ENCODE results near the gene TNIK.
A peak's percentile ranks its signal among the peaks of the same experiment; 100 is the strongest.

TNIK gene

DNA sequence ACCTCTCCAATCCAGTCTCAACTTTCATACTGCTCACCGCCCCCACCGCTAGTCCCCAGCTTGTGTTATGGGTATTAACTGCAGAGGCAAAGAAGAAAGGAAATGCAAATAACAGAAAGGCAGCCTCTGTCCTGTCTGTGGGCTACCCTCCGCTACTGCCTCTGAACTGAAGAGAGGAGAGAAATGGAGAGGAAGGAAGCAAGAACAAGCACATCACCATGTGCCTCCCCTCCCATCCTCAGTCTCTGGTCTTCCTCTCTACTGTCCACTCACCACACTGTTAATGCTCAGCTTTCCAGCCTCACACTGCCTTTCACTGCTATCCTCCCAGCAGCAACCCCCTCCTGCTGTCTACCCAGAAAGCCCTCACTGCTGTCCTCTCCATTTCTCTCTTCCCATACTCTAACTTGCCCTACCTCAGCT is 294.7 kb downstream of the TNIK start:
- Histone ChIP-seq H3K36me3 (no peaks in the 10 kb centered on the region), H3K27me3 (no peaks in the 10 kb centered on the region), H3K4me1 (peaks cover 5% of the 10 kb centered on the region; the same call in 1 of the 2 replicates), H3K9me3 (no peaks in the 10 kb centered on the region), H3K4me3 (ENCODE audit: low read depth, low read length) (no peak overlapping the region)
- TF ChIP-seq, protein P1, sequence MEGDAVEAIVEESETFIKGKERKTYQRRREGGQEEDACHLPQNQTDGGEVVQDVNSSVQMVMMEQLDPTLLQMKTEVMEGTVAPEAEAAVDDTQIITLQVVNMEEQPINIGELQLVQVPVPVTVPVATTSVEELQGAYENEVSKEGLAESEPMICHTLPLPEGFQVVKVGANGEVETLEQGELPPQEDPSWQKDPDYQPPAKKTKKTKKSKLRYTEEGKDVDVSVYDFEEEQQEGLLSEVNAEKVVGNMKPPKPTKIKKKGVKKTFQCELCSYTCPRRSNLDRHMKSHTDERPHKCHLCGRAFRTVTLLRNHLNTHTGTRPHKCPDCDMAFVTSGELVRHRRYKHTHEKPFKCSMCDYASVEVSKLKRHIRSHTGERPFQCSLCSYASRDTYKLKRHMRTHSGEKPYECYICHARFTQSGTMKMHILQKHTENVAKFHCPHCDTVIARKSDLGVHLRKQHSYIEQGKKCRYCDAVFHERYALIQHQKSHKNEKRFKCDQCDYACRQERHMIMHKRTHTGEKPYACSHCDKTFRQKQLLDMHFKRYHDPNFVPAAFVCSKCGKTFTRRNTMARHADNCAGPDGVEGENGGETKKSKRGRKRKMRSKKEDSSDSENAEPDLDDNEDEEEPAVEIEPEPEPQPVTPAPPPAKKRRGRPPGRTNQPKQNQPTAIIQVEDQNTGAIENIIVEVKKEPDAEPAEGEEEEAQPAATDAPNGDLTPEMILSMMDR (IDR thresholded peaks at IDR 0.05; ENCODE audit: low read depth, low read length): no peak
- DNase-seq: no peak

DNA sequence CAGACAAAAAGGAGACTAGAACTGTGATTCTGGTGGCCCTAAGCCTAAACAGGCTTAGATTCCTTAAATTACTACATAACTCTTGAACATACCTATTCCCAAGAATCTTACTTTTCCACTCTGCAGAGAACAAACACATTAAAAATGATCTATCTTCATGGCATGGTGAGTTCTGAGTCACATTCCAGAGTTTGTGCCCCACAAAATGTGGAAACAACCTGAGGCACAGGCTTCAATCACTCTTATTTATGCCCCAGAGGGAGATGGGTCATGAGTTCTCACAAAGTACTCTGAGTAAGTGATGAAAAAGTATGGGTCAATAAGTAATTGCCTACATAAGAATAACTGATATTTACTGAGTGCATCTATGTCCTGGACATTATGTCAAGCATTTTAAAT is 296.1 kb downstream of the TNIK start:
- no peak for DNase-seq
- Histone ChIP-seq H3K4me1 (no peaks in the 10 kb centered on the region), H3K4me3 (ENCODE audit: low read depth, low read length) (no peak overlapping the region), H3K9me3 (no peaks in the 10 kb centered on the region), H3K27me3 (no peaks in the 10 kb centered on the region), H3K36me3 (no peaks in the 10 kb centered on the region)
- TF ChIP-seq, protein P1 (IDR thresholded peaks at IDR 0.05; ENCODE audit: low read depth, low read length): no peak

DNA sequence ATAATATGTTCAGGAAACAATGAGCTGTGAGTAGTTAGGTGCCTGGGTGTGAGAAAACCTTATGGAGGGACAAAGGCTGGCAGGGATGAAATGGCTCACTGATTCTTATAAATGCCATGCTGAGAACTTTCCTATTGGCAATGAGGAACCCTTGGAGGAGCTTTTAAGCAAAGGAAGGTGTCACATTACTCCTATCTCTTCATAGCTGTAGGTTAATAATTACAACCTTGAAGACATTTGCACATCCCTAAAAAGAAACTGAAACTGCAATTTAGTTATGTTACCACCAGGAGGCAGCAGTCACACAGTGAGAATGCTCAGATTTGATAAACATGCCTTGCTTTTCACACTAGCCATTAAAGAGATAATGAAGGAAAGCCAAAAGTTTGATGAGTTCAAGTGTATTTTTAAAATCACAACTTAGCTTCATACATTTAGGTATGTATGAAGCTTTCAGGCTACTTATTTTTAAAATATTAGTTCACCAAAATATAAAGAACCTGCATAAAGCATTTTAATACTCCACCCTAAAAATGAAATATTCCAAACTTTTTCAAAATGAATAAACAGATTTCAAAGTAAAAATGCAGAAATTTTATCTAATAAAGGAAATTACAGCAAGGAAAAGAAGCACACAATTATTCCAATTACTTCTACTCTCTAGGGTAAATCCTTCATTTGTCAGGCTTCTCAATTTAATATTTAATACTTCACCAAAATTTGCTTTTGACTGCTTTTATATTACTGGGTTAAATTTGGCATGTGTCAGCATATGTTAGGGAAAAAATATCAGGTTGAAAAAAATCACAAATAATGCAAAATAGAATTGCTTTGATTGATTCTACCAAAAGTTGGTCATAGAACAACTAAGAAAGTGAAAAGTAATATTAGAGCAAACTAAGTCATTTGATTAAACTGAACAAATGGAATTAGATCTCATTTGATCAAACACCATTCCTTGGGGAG is 296.8 kb downstream of the TNIK start:
- no peak for DNase-seq
- Histone ChIP-seq H3K36me3 (no peaks in the 10 kb centered on the region), H3K4me1 (no peaks in the 10 kb centered on the region), H3K4me3 (ENCODE audit: low read depth, low read length) (no peak overlapping the region), H3K27me3 (no peaks in the 10 kb centered on the region), H3K9me3 (no peaks in the 10 kb centered on the region)
- TF ChIP-seq, protein P1 (IDR thresholded peaks at IDR 0.05; ENCODE audit: low read depth, low read length): peak; percentile 79

DNA sequence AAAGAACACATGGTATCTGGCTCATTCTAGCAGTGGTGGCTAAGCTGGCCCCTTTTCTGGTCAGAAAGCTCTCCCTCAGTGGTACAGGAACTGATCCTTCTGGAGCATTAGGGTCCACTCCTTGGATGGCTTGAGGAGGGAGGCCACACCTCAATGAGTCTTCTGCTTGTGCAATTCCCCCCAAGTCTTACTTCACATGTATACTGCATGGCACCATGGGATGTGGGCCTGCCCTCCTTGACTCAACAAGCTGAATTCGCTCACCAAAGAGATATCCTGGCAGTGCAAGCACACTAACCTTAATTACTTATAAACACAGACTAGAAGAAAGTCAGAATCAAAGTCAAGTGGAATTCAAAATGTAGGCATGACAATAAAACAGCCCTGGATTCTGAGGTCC is 299.9 kb downstream of the TNIK start:
- Histone ChIP-seq H3K9me3 (no peaks in the 10 kb centered on the region; the same call in 1 of the 2 replicates), H3K27me3 (no peaks in the 10 kb centered on the region), H3K4me1 (no peaks in the 10 kb centered on the region), H3K36me3 (no peaks in the 10 kb centered on the region), H3K4me3 (ENCODE audit: low read depth, low read length) (no peak overlapping the region)
- TF ChIP-seq, protein P1 (IDR thresholded peaks at IDR 0.05; ENCODE audit: low read depth, low read length): no peak
- DNase-seq: no peak

DNA sequence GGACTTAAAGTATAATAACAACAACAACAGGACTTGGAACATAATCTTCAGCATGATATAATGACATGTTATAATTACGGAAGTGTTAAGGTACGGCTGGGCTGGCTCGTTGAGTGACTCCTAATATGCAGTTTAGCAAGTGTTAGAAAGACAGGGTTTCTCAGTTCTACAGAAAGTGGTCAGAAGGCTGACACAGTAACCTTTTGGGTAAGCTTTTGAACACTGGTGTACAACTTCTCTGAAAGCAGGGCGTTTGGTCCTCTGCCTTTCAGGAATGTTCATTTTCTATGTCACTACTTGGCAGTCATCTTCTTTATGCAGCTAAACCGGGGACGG is 300.4 kb downstream of the TNIK start:
- H3K9me3 ChIP-seq: no peaks in the 10 kb centered on the region; the same call in 1 of the 2 replicates
- DNase-seq: no peak
- H3K4me1 ChIP-seq: no peaks in the 10 kb centered on the region
- TF ChIP-seq, protein P1 (IDR thresholded peaks at IDR 0.05; ENCODE audit: low read depth, low read length): no peak
- H3K27me3 ChIP-seq: no peaks in the 10 kb centered on the region
- no peaks in the 10 kb centered on the region for H3K36me3 ChIP-seq
- H3K4me3 ChIP-seq (ENCODE audit: low read depth, low read length): no peak overlapping the region
